CD14-positive monocyte (primary cell): ENCODE measurements around the gene OR2F1. TPM values are rescaled to one million over a fixed set of nuclear protein-coding genes. Genes with fewer than 3 reads are reported as not detected.

Source experiments
- DNase-seq, 3 donors: peaks; one replicate each; pipeline ENCODE4 v3.0.0-alpha.2; 2011 to 2022
- H2AFZ ChIP-seq: 2 replicates; pipeline ENCODE4 v1.6.0; 2012; ENCODE audit warnings: mild to moderate bottlenecking, low read depth, low read length, inconsistent platforms; ENCODE audit not compliant: insufficient read depth, poor library complexity, severe bottlenecking
- H3K27ac ChIP-seq, 2 donors: 1 replicate in 1 of 2; 2 replicates in 1 of 2; pipeline ENCODE4 v1.5.1; 2012 to 2013; ENCODE audit warnings: low read length in 2 of 2, control low read depth in 1 of 2, inconsistent platforms in 1 of 2, low read depth in 1 of 2, mild to moderate bottlenecking in 1 of 2
- H3K27me3 ChIP-seq, 2 donors: one replicate each; pipeline versions ENCODE4 v1.6.0 to v1.6.1; 2011 to 2013; ENCODE audit warnings: low read length in 2 of 2; ENCODE audit not compliant: control insufficient read depth in 2 of 2, insufficient read depth in 2 of 2
- H3K36me3 ChIP-seq, 2 donors: replicated peaks in 1 of 2; 1 replicate in 1 of 2; 2 replicates in 1 of 2; pipeline versions ENCODE4 v1.5.1 to v1.6.1; 2012 to 2013; ENCODE audit warnings: low read length in 2 of 2, control low read depth in 1 of 2, inconsistent platforms in 1 of 2, mild to moderate bottlenecking in 1 of 2; ENCODE audit not compliant: insufficient read depth in 2 of 2, control insufficient read depth in 1 of 2
- H3K4me1 ChIP-seq, 2 donors: 1 replicate in 1 of 2; 2 replicates in 1 of 2; pipeline versions ENCODE4 v1.5.1 to v1.6.1; 2012 to 2013; ENCODE audit warnings: low read length in 2 of 2, control low read depth in 1 of 2, inconsistent platforms in 1 of 2, mild to moderate bottlenecking in 1 of 2, moderate library complexity in 1 of 2; ENCODE audit not compliant: insufficient read depth in 2 of 2, control insufficient read depth in 1 of 2
- H3K4me2 ChIP-seq: replicated peaks from 2 replicates; pipeline ENCODE3; 2012; ENCODE audit warnings: low read length, moderate library complexity, mild to moderate bottlenecking; ENCODE audit not compliant: poor library complexity, severe bottlenecking; ENCODE audit errors: extremely low read depth
- H3K4me3 ChIP-seq, 3 experiments: fragments of 200-600 bp in 1 of 3; sonication (generic) in 1 of 3; replicated peaks in 1 of 3; 1 replicate in 2 of 3; 2 replicates in 1 of 3; pipeline ENCODE4 v1.5.1; 2011 to 2013; ENCODE audit warnings: low read length in 3 of 3, mild to moderate bottlenecking in 3 of 3, control low read depth in 2 of 3, low read depth in 2 of 3, inconsistent platforms in 1 of 3, moderate library complexity in 1 of 3
- H3K79me2 ChIP-seq: 2 replicates; pipeline ENCODE4 v1.6.0; 2012; ENCODE audit warnings: mild to moderate bottlenecking, control low read depth, inconsistent platforms, low read length, moderate library complexity; ENCODE audit not compliant: insufficient read depth
- H3K9ac ChIP-seq: 2 replicates; pipeline ENCODE4 v1.6.0; 2017; ENCODE audit warnings: low read length, mild to moderate bottlenecking; ENCODE audit not compliant: insufficient read depth, poor library complexity, severe bottlenecking
- H3K9me3 ChIP-seq, 2 donors: replicated peaks in 1 of 2; 1 replicate in 1 of 2; 2 replicates in 1 of 2; pipeline versions ENCODE4 v1.5.1 to v1.6.1; 2012 to 2013; ENCODE audit warnings: low read length in 2 of 2, control low read depth in 1 of 2; ENCODE audit not compliant: control insufficient read depth in 1 of 2, insufficient read depth in 1 of 2
- H4K20me1 ChIP-seq: 2 replicates; pipeline ENCODE4 v1.6.0; 2012; ENCODE audit warnings: mild to moderate bottlenecking, low read length, control low read depth, moderate library complexity; ENCODE audit not compliant: insufficient read depth
- H3K27ac Mint-ChIP-seq, 7 donors: one replicate each; pipeline ENCODE4 v1.8.0; 2020; ENCODE audit warnings: mild to moderate bottlenecking in 7 of 7, mixed read lengths in 7 of 7, moderate library complexity in 6 of 7, inconsistent platforms in 2 of 7
- H3K27me3 Mint-ChIP-seq, 3 donors: one replicate each; pipeline ENCODE4 v1.8.0; 2021 to 2022; ENCODE audit warnings: low read depth in 3 of 3, mild to moderate bottlenecking in 3 of 3, mixed read lengths in 3 of 3, moderate library complexity in 3 of 3, inconsistent platforms in 1 of 3
- H3K36me3 Mint-ChIP-seq, 2 donors: one replicate each; pipeline ENCODE4 v1.8.0; 2020; ENCODE audit warnings: mixed read lengths in 2 of 2, inconsistent platforms in 1 of 2, mild to moderate bottlenecking in 1 of 2
- H3K4me1 Mint-ChIP-seq: one replicate; pipeline ENCODE4 v1.8.0; 2020; ENCODE audit warnings: mild to moderate bottlenecking, mixed read lengths
- H3K4me3 Mint-ChIP-seq, 2 donors: one replicate each; pipeline ENCODE4 v1.8.0; 2020; ENCODE audit warnings: mild to moderate bottlenecking in 2 of 2, mixed read lengths in 2 of 2, moderate library complexity in 1 of 2
- H3K9me3 Mint-ChIP-seq, 7 donors: one replicate each; pipeline ENCODE4 v1.8.0; 2020 to 2022; ENCODE audit warnings: mixed read lengths in 7 of 7, mild to moderate bottlenecking in 6 of 7, moderate library complexity in 6 of 7, inconsistent platforms in 2 of 7
- CTCF ChIP-seq: fragments of 200-600 bp; IDR thresholded peaks from one replicate; pipeline ENCODE4 v1.8.0; 2022; ENCODE audit warnings: antibody characterized with exemption, mild to moderate bottlenecking
- WGBS: methylation state at CpG from one replicate; pipeline ENCODE4 v1.1.5; 2013; ENCODE audit warnings: missing lambda C conversion rate; ENCODE audit not compliant: insufficient coverage; 5-methylcytosine and 5-hydroxymethylcytosine counted together
- intact Hi-C, 2 donors: fragments of 100-400 bp; cut with micrococcal nuclease; formaldehyde crosslinking; loops; one replicate each; pipeline versions ENCODE4 v1.15.0 to v1.15.1; 2023
- polyA plus RNA-seq, 3 donors: library from polyadenylated mRNA; depleted of rRNA in 1 of 3; unstranded in 2 of 3; stranded (reverse) in 1 of 3; fragments of 300-500 nt in 2 of 3; fragments of >200 nt in 1 of 3; fragmentation: Illumina TruSeq in 2 of 3; gene quantifications; 1 replicate in 2 of 3; 2 replicates in 1 of 3; pipeline ENCODE4 v1.2.3, GENCODE V29; 2012 to 2021

Gene OR2F1
- polyA plus RNA-seq, 3 donors = not detected

- Histone ChIP-seq H3K4me3 (no peak overlapping the region), H2AFZ (no peak overlapping the region), H3K36me3 (no peaks in the 10 kb centered on the region), H3K27ac (no peak overlapping the region), H3K9ac (no peak overlapping the region), H3K9me3 (peaks cover 0 to 4% of the 10 kb centered on the region in 2 donors), H3K27me3 (no peaks in the 10 kb centered on the region), H3K4me2 (no peak overlapping the region), H3K79me2 (no peaks in the 10 kb centered on the region), H3K4me1 (no peaks in the 10 kb centered on the region), H4K20me1 (no peaks in the 10 kb centered on the region)
- no peak overlapping the region for H3K4me3 Mint-ChIP-seq
- DNase-seq = no peak
- peaks cover 0 to 4% (median 2%) of the 10 kb centered on the region in 3 donors for H3K27me3 Mint-ChIP-seq
- peaks cover 3 to 18% (median 4%) of the 10 kb centered on the region in 7 donors for H3K9me3 Mint-ChIP-seq
- no peak overlapping the region for H3K27ac Mint-ChIP-seq
- no CpG with 5 or more reads among the region's 5 CpGs for WGBS
- intact Hi-C loops = no loop called here
- no peaks in the 10 kb centered on the region for H3K4me1 Mint-ChIP-seq
- no peaks in the 10 kb centered on the region for H3K36me3 Mint-ChIP-seq
- no peak for TF ChIP-seq CTCF
Measured at GRCh38 chr7:143938379-143939243, 16.0 kb upstream of the OR2F1 start.

GRCh38 chr7:143945423-143945822 is 9.2 kb upstream of the OR2F1 start:
- Mint-ChIP-seq H3K4me1 (no peaks in the 10 kb centered on the region), H3K27ac (no peak overlapping the region), H3K36me3 (no peaks in the 10 kb centered on the region), H3K27me3 (peaks cover 0 to 3% (median 0%) of the 10 kb centered on the region in 3 donors), H3K4me3 (no peak overlapping the region), H3K9me3 (peaks cover 0 to 11% (median 3%) of the 10 kb centered on the region in 7 donors)
- Histone ChIP-seq H3K9me3 (no peaks in the 10 kb centered on the region), H2AFZ (no peak overlapping the region), H3K9ac (no peak overlapping the region), H4K20me1 (no peaks in the 10 kb centered on the region), H3K36me3 (no peaks in the 10 kb centered on the region), H3K4me1 (no peaks in the 10 kb centered on the region), H3K79me2 (no peaks in the 10 kb centered on the region), H3K4me2 (no peak overlapping the region), H3K4me3 (no peak overlapping the region), H3K27ac (no peak overlapping the region), H3K27me3 (no peaks in the 10 kb centered on the region)
- no peak for TF ChIP-seq CTCF
- no CpG with 5 or more reads among the region's 4 CpGs for WGBS
- DNase-seq = no peak
- intact Hi-C loops = no loop called here
